ENCODE results near the gene FAM20C. TPM values are rescaled to one million over a fixed set of nuclear protein-coding genes. Genes with fewer than 3 reads are reported as not detected.

Gene FAM20C
- total RNA-seq, 1 experiment from 2014 or later = 34.0 TPM

- no peak overlapping the region for H3K27ac Mint-ChIP-seq (ENCODE audit: unreplicated experiment)
- Histone ChIP-seq H3K36me3 (ENCODE audit: control insufficient read depth, insufficient read depth, low read length) (no peaks in the 10 kb centered on the region; the same call in 1 of the 2 replicates), H3K4me1 (no peaks in the 10 kb centered on the region), H3K9me3 (no peaks in the 10 kb centered on the region), H3K27me3 (replicated peaks; ENCODE audit: control insufficient read depth, insufficient read depth, low read length) (no peaks in the 10 kb centered on the region), H3K4me3 (ENCODE audit: low read depth, low read length) (no peak overlapping the region)
- intact Hi-C loops (cut with micrococcal nuclease; ENCODE audit: unreplicated experiment) = no loop called here
- ChIA-PET POLR2A (no interaction called here), CTCF (no interaction called here)
- no peak for TF ChIP-seq CTCF (IDR thresholded peaks at IDR 0.05; ENCODE audit: insufficient read depth in 1 of 2, low read depth in 1 of 2, low read length in 1 of 2, severe bottlenecking in 1 of 2, unreplicated experiment in 1 of 2)
- no peaks in the 10 kb centered on the region for H3K9me3 Mint-ChIP-seq (ENCODE audit: unreplicated experiment)
- peaks cover 7% of the 10 kb centered on the region for H3K36me3 Mint-ChIP-seq (ENCODE audit: insufficient read depth, unreplicated experiment)
- DNase-seq = no peak
- H3K27me3 Mint-ChIP-seq (ENCODE audit: insufficient read depth, unreplicated experiment) = no peaks in the 10 kb centered on the region
- no peaks in the 10 kb centered on the region for H3K4me1 Mint-ChIP-seq (ENCODE audit: low read depth, unreplicated experiment)
- no peak overlapping the region for H3K4me3 Mint-ChIP-seq (ENCODE audit: unreplicated experiment)
- no TSS peak for BruUV-seq (replicated peaks)
These were observed 55.3 kb downstream of the FAM20C start for GRCh38 chr7:247636-248035.

- intact Hi-C loops (cut with micrococcal nuclease; ENCODE audit: unreplicated experiment) = no loop called here
- Mint-ChIP-seq H3K27me3 (ENCODE audit: insufficient read depth, unreplicated experiment) (no peaks in the 10 kb centered on the region), H3K4me1 (ENCODE audit: low read depth, unreplicated experiment) (no peaks in the 10 kb centered on the region), H3K36me3 (ENCODE audit: insufficient read depth, unreplicated experiment) (peaks cover 12% of the 10 kb centered on the region), H3K9me3 (ENCODE audit: unreplicated experiment) (no peaks in the 10 kb centered on the region), H3K27ac (ENCODE audit: unreplicated experiment) (no peak overlapping the region), H3K4me3 (ENCODE audit: unreplicated experiment) (no peak overlapping the region)
- ChIA-PET CTCF (interaction anchor here (0.6 kb wide), 1 partner anchor 1912 kb away, joined by 3 read pairs; no protein-coding TSS in a partner anchor), POLR2A (no interaction called here)
- Histone ChIP-seq H3K4me3 (ENCODE audit: low read depth, low read length) (no peak overlapping the region), H3K9me3 (no peaks in the 10 kb centered on the region), H3K27me3 (replicated peaks; ENCODE audit: control insufficient read depth, insufficient read depth, low read length) (no peaks in the 10 kb centered on the region), H3K4me1 (no peaks in the 10 kb centered on the region), H3K36me3 (ENCODE audit: control insufficient read depth, insufficient read depth, low read length) (no peaks in the 10 kb centered on the region; the same call in 1 of the 2 replicates)
- no TSS peak for BruUV-seq (replicated peaks)
- TF ChIP-seq CTCF (IDR thresholded peaks at IDR 0.05; ENCODE audit: insufficient read depth in 1 of 2, low read depth in 1 of 2, low read length in 1 of 2, severe bottlenecking in 1 of 2, unreplicated experiment in 1 of 2) = no peak
- DNase-seq = no peak
These were observed 56.5 kb downstream of the FAM20C start for GRCh38 chr7:248732-249435.

- TF ChIP-seq CTCF (IDR thresholded peaks at IDR 0.05; ENCODE audit: insufficient read depth in 1 of 2, low read depth in 1 of 2, low read length in 1 of 2, severe bottlenecking in 1 of 2, unreplicated experiment in 1 of 2) = no peak
- CTCF ChIA-PET = no interaction called here
- POLR2A ChIA-PET = no interaction called here
These were observed 57.6 kb downstream of the FAM20C start for GRCh38 chr7:249989-250388.

More at GRCh38 chr7:249989-250388, 57.6 kb downstream of the FAM20C start:
- intact Hi-C loops (cut with micrococcal nuclease; ENCODE audit: unreplicated experiment) = no loop called here
- DNase-seq = no peak
- H3K36me3 Mint-ChIP-seq (ENCODE audit: insufficient read depth, unreplicated experiment) = peaks cover 12% of the 10 kb centered on the region
- BruUV-seq (replicated peaks) = no TSS peak
- Histone ChIP-seq H3K36me3 (ENCODE audit: control insufficient read depth, insufficient read depth, low read length) (no peaks in the 10 kb centered on the region; the same call in 1 of the 2 replicates), H3K27me3 (replicated peaks; ENCODE audit: control insufficient read depth, insufficient read depth, low read length) (no peaks in the 10 kb centered on the region), H3K4me3 (ENCODE audit: low read depth, low read length) (no peak overlapping the region), H3K9me3 (no peaks in the 10 kb centered on the region), H3K4me1 (no peaks in the 10 kb centered on the region)
- no peak overlapping the region for H3K4me3 Mint-ChIP-seq (ENCODE audit: unreplicated experiment)
- no peaks in the 10 kb centered on the region for H3K9me3 Mint-ChIP-seq (ENCODE audit: unreplicated experiment)
- no peaks in the 10 kb centered on the region for H3K27me3 Mint-ChIP-seq (ENCODE audit: insufficient read depth, unreplicated experiment)
- H3K4me1 Mint-ChIP-seq (ENCODE audit: low read depth, unreplicated experiment) = no peaks in the 10 kb centered on the region
- H3K27ac Mint-ChIP-seq (ENCODE audit: unreplicated experiment) = no peak overlapping the region

All from Caco-2 (cell line).